Activated CD4-positive, alpha-beta memory T cell treated with anti-CD3 and anti-CD28 coated beads for 36 hours (primary cell): ENCODE data around the gene TRIM56. TPM values are rescaled to one million over a fixed set of nuclear protein-coding genes. Genes with fewer than 3 reads are reported as not detected.
"Not testable (repeated sequence)": the region's sequence is repeated elsewhere in the genome, so short reads cannot be mapped to it uniquely, and the experiment has no call there.

Experiments used
- CTCF ChIA-PET: fragments of 350-600 bp; sonication (Branson Sonifier 250); formaldehyde crosslinking; loops from one replicate; lab custom pipeline; 2021; ENCODE audit warnings: antibody characterized with exemption, inconsistent platforms; lab: Charles Lee
- POLR2A ChIA-PET: fragments of 350-600 bp; sonication (Branson Sonifier 250); formaldehyde crosslinking; loops from one replicate; lab custom pipeline; 2021; ENCODE audit warnings: antibody characterized with exemption; lab: Charles Lee
- DNase-seq: peaks from one replicate; pipeline ENCODE4 v3.0.0-alpha.2; 2020
- H3K27ac Mint-ChIP-seq: one replicate; pipeline ENCODE4 v1.8.0; 2021; ENCODE audit warnings: mixed read lengths
- H3K27me3 Mint-ChIP-seq: one replicate; pipeline ENCODE4 v1.8.0; 2021; ENCODE audit warnings: mixed read lengths
- H3K36me3 Mint-ChIP-seq: one replicate; pipeline ENCODE4 v1.8.0; 2021; ENCODE audit warnings: mixed read lengths
- H3K4me1 Mint-ChIP-seq: one replicate; pipeline ENCODE4 v1.8.0; 2021; ENCODE audit warnings: low read depth, mixed read lengths
- H3K4me3 Mint-ChIP-seq: one replicate; pipeline ENCODE4 v1.8.0; 2021; ENCODE audit warnings: mild to moderate bottlenecking, mixed read lengths
- H3K9me3 Mint-ChIP-seq: one replicate; pipeline ENCODE4 v1.8.0; 2021; ENCODE audit warnings: mixed read lengths
- intact Hi-C: fragments of 100-400 bp; cut with micrococcal nuclease; formaldehyde crosslinking; loops from one replicate; pipeline ENCODE4 v1.15.1; 2023
- total RNA-seq, 2 experiments: library from RNA; stranded (reverse); gene quantifications; one replicate each; pipeline ENCODE4 v1.2.3, GENCODE V29; 2021

TRIM56 gene
- total RNA-seq, 2 experiments from 2014 or later = 42.3 to 44.5 TPM

- ChIA-PET POLR2A (no interaction called here), CTCF (no interaction called here)
- no peaks in the 10 kb centered on the region for H3K36me3 Mint-ChIP-seq
- intact Hi-C loops = no loop called here
- H3K9me3 Mint-ChIP-seq = no peaks in the 10 kb centered on the region
- peaks cover 5% of the 10 kb centered on the region for H3K27me3 Mint-ChIP-seq
- no peak for DNase-seq
- no peaks in the 10 kb centered on the region for H3K4me1 Mint-ChIP-seq
- no peak overlapping the region for H3K27ac Mint-ChIP-seq
- H3K4me3 Mint-ChIP-seq = no peak overlapping the region
Measured at GRCh38 chr7:101114492-101114891, 29.2 kb downstream of the TRIM56 start.

GRCh38 chr7:101115215-101115614 lies 29.9 kb downstream of the TRIM56 start:
- Mint-ChIP-seq H3K9me3 (no peaks in the 10 kb centered on the region), H3K27ac (no peak overlapping the region), H3K4me1 (no peaks in the 10 kb centered on the region), H3K27me3 (peaks cover 9% of the 10 kb centered on the region), H3K4me3 (no peak overlapping the region), H3K36me3 (no peaks in the 10 kb centered on the region)
- ChIA-PET POLR2A (no interaction called here), CTCF (no interaction called here)
- intact Hi-C loops = no loop called here
- no peak for DNase-seq

- peaks cover 12% of the 10 kb centered on the region for H3K27me3 Mint-ChIP-seq
- H3K36me3 Mint-ChIP-seq = no peaks in the 10 kb centered on the region
- intact Hi-C loops = no loop called here
- no peak for DNase-seq
- H3K4me1 Mint-ChIP-seq = peaks cover under 1% of the 10 kb centered on the region
- H3K9me3 Mint-ChIP-seq = no peaks in the 10 kb centered on the region
- ChIA-PET CTCF (interaction anchor here (0.6 to 2.0 kb wide), 2 partner anchors 27 to 76 kb away, joined by 3 to 5 read pairs; no protein-coding TSS in a partner anchor), POLR2A (no interaction called here)
- no peak overlapping the region for H3K4me3 Mint-ChIP-seq
- no peak overlapping the region for H3K27ac Mint-ChIP-seq
Measured at GRCh38 chr7:101116898-101117297, 31.6 kb downstream of the TRIM56 start.

- H3K9me3 Mint-ChIP-seq = no peaks in the 10 kb centered on the region
- DNase-seq = no peak
- peaks cover 29% of the 10 kb centered on the region for H3K27me3 Mint-ChIP-seq
- H3K4me3 Mint-ChIP-seq = no peak overlapping the region
- POLR2A ChIA-PET = no interaction called here
- peaks cover 7% of the 10 kb centered on the region for H3K4me1 Mint-ChIP-seq
- no peaks in the 10 kb centered on the region for H3K36me3 Mint-ChIP-seq
- H3K27ac Mint-ChIP-seq = no peak overlapping the region
- CTCF ChIA-PET = interaction anchor here (1.0 to 2.0 kb wide), 3 partner anchors 25 to 60 kb away, joined by 3 to 5 read pairs (median 3); no protein-coding TSS in a partner anchor
- intact Hi-C loops = no loop called here
Measured at GRCh38 chr7:101118856-101119255, 33.6 kb downstream of the TRIM56 start.

- intact Hi-C loops = loop anchor here (2.0 kb wide), 1 partner anchor 17 kb away; no protein-coding TSS in a partner anchor
- POLR2A ChIA-PET = no interaction called here
- H3K27me3 Mint-ChIP-seq = peaks cover 34% of the 10 kb centered on the region
Measured at GRCh38 chr7:101119876-101120275, 34.6 kb downstream of the TRIM56 start.

GRCh38 chr7:101120315-101120714 lies 35.0 kb downstream of the TRIM56 start:
- Mint-ChIP-seq H3K27me3 (peaks cover 37% of the 10 kb centered on the region), H3K4me1 (peaks cover 16% of the 10 kb centered on the region), H3K27ac (no peak overlapping the region), H3K9me3 (no peaks in the 10 kb centered on the region), H3K4me3 (no peak overlapping the region), H3K36me3 (no peaks in the 10 kb centered on the region)
- POLR2A ChIA-PET = no interaction called here
- CTCF ChIA-PET = no interaction called here
- intact Hi-C loops = loop anchor here (2.0 kb wide), 1 partner anchor 16 kb away; no protein-coding TSS in a partner anchor
- DNase-seq = no peak

More at GRCh38 chr7:101119876-101120275, 34.6 kb downstream of the TRIM56 start:
- no peak for DNase-seq
- Mint-ChIP-seq H3K4me3 (no peak overlapping the region), H3K4me1 (peaks cover 14% of the 10 kb centered on the region), H3K27ac (no peak overlapping the region), H3K9me3 (no peaks in the 10 kb centered on the region), H3K36me3 (no peaks in the 10 kb centered on the region)
- CTCF ChIA-PET = interaction anchor here (1.7 kb wide), 1 partner anchor 43 kb away, joined by 3 read pairs; no protein-coding TSS in a partner anchor

- POLR2A ChIA-PET, H3K36me3 Mint-ChIP-seq, H3K27ac Mint-ChIP-seq, H3K4me3 Mint-ChIP-seq, DNase-seq, H3K9me3 Mint-ChIP-seq: not testable (repeated sequence)
- intact Hi-C loops = loop anchor here (2.0 kb wide), 1 partner anchor 15 kb away; no protein-coding TSS in a partner anchor
- CTCF ChIA-PET = interaction anchor here (6.8 kb wide), 1 partner anchor 22 kb away, joined by 35 read pairs; no protein-coding TSS in a partner anchor
- H3K27me3 Mint-ChIP-seq = peaks cover 46% of the 10 kb centered on the region
- peaks cover 26% of the 10 kb centered on the region for H3K4me1 Mint-ChIP-seq
Measured at GRCh38 chr7:101121631-101121990, 36.3 kb downstream of the TRIM56 start.

- DNase-seq = no peak
- POLR2A ChIA-PET = no interaction called here
- CTCF ChIA-PET = interaction anchor here (1.0 to 6.8 kb wide), 2 partner anchors 21 to 45 kb away, joined by 4 to 35 read pairs; no protein-coding TSS in a partner anchor
Measured at GRCh38 chr7:101121991-101122932, 37.0 kb downstream of the TRIM56 start.

GRCh38 chr7:101122933-101123702 lies 37.8 kb downstream of the TRIM56 start:
- peaks cover 35% of the 10 kb centered on the region for H3K4me1 Mint-ChIP-seq
- no peak overlapping the region for H3K27ac Mint-ChIP-seq
- intact Hi-C loops = no loop called here
- no peak overlapping the region for H3K4me3 Mint-ChIP-seq
- POLR2A ChIA-PET = interaction anchor here (1.2 kb wide), 1 partner anchor 14 kb away, joined by 3 read pairs; no protein-coding TSS in a partner anchor
- H3K36me3 Mint-ChIP-seq = no peaks in the 10 kb centered on the region
- H3K27me3 Mint-ChIP-seq = peaks cover 53% of the 10 kb centered on the region
- no peak for DNase-seq
- no peaks in the 10 kb centered on the region for H3K9me3 Mint-ChIP-seq
- CTCF ChIA-PET = interaction anchor here (1.0 to 6.8 kb wide), 5 partner anchors 16 to 159 kb away, joined by 3 to 35 read pairs (median 3); no protein-coding TSS in a partner anchor

More at GRCh38 chr7:101121991-101122932, 37.0 kb downstream of the TRIM56 start:
- intact Hi-C loops = loop anchor here (2.0 kb wide), 1 partner anchor 15 kb away; no protein-coding TSS in a partner anchor
- H3K36me3 Mint-ChIP-seq = no peaks in the 10 kb centered on the region
- peak overlapping the region; percentile 36 for H3K4me3 Mint-ChIP-seq
- no peak overlapping the region for H3K27ac Mint-ChIP-seq
- H3K9me3 Mint-ChIP-seq = no peaks in the 10 kb centered on the region
- peaks cover 52% of the 10 kb centered on the region for H3K27me3 Mint-ChIP-seq
- H3K4me1 Mint-ChIP-seq = peaks cover 33% of the 10 kb centered on the region

- ChIA-PET CTCF (interaction anchor here (1.1 to 6.8 kb wide), 5 partner anchors 17 to 159 kb away, joined by 3 to 35 read pairs (median 3); no protein-coding TSS in a partner anchor), POLR2A (interaction anchor here (1.2 kb wide), 1 partner anchor 14 kb away, joined by 3 read pairs; no protein-coding TSS in a partner anchor)
- Mint-ChIP-seq H3K27ac (no peak overlapping the region), H3K36me3 (no peaks in the 10 kb centered on the region), H3K4me3 (no peak overlapping the region), H3K4me1 (peaks cover 35% of the 10 kb centered on the region), H3K9me3 (no peaks in the 10 kb centered on the region), H3K27me3 (peaks cover 56% of the 10 kb centered on the region)
- no peak for DNase-seq
- intact Hi-C loops = no loop called here
Measured at GRCh38 chr7:101123703-101124068, 38.4 kb downstream of the TRIM56 start.

GRCh38 chr7:101124376-101125056 lies 39.2 kb downstream of the TRIM56 start:
- POLR2A ChIA-PET = interaction anchor here (0.6 kb wide), 1 partner anchor 67 kb away, joined by 5 read pairs; no protein-coding TSS in a partner anchor
- H3K4me3 Mint-ChIP-seq = no peak overlapping the region
- no peak overlapping the region for H3K27ac Mint-ChIP-seq
- no peaks in the 10 kb centered on the region for H3K9me3 Mint-ChIP-seq
- CTCF ChIA-PET = interaction anchor here (0.7 to 6.8 kb wide), 5 partner anchors 19 to 158 kb away, joined by 3 to 35 read pairs (median 4); no protein-coding TSS in a partner anchor
- peaks cover 35% of the 10 kb centered on the region for H3K4me1 Mint-ChIP-seq
- peaks cover 52% of the 10 kb centered on the region for H3K27me3 Mint-ChIP-seq
- intact Hi-C loops = no loop called here
- no peaks in the 10 kb centered on the region for H3K36me3 Mint-ChIP-seq
- no peak for DNase-seq
